H1 (cell line): Measurements from ENCODE around the gene CLN6.

Source experiments
- CHD1 ChIP-seq: IDR thresholded peaks from 2 replicates; pipeline ENCODE4 v1.6.1; 2012; ENCODE audit warnings: low read depth, low read length, improper control_type of control experiment
- CTCF ChIP-seq, 3 experiments: IDR thresholded peaks; 1 replicate in 2 of 3; 2 replicates in 1 of 3; pipeline versions ENCODE4 v1.5.1 to v1.6.1; 2011; ENCODE audit warnings: low read length in 3 of 3, mild to moderate bottlenecking in 3 of 3, inconsistent platforms in 2 of 3, low read depth in 1 of 3, moderate library complexity in 1 of 3; ENCODE audit not compliant: insufficient read depth in 1 of 3; ENCODE audit errors: control extremely low read depth in 1 of 3
- EGR1 ChIP-seq: IDR thresholded peaks from 2 replicates; pipeline ENCODE4 v1.6.1; 2011; ENCODE audit warnings: low read depth, low read length, borderline replicate concordance
- JUN ChIP-seq: IDR thresholded peaks from 2 replicates; pipeline ENCODE4 v1.6.1; 2011; ENCODE audit warnings: low read depth, mild to moderate bottlenecking, improper control_type of control experiment, low read length
- JUND ChIP-seq: IDR thresholded peaks from 2 replicates; pipeline ENCODE4 v1.6.1; 2011; ENCODE audit warnings: mild to moderate bottlenecking, improper control_type of control experiment, low read length
- MAFK ChIP-seq: IDR thresholded peaks from 2 replicates; pipeline ENCODE4 v1.6.1; 2012; ENCODE audit warnings: low read depth, mild to moderate bottlenecking, improper control_type of control experiment, low read length
- MAX ChIP-seq: IDR thresholded peaks from 2 replicates; pipeline ENCODE4 v1.6.1; 2012; ENCODE audit warnings: inconsistent platforms
- POLR2A ChIP-seq, 2 experiments: IDR thresholded peaks; 1 replicate in 1 of 2; 2 replicates in 1 of 2; pipeline ENCODE4 v1.6.1; 2011; ENCODE audit warnings: low read depth in 2 of 2, low read length in 2 of 2, mild to moderate bottlenecking in 2 of 2; ENCODE audit errors: control extremely low read depth in 1 of 2
- RAD21 ChIP-seq, 2 experiments: IDR thresholded peaks in 1 of 2; conservative IDR thresholded peaks in 1 of 2; 2 replicates each; pipeline ENCODE4 v1.6.1; 2011; ENCODE audit warnings: low read depth in 2 of 2, low read length in 2 of 2, improper control_type of control experiment in 1 of 2, inconsistent platforms in 1 of 2, mild to moderate bottlenecking in 1 of 2, moderate library complexity in 1 of 2
- SP1 ChIP-seq: IDR thresholded peaks from 2 replicates; pipeline ENCODE4 v1.6.1; 2011; ENCODE audit warnings: low read depth, low read length
- SP4 ChIP-seq: IDR thresholded peaks from 2 replicates; pipeline ENCODE4 v1.6.1; 2012; ENCODE audit warnings: low read length, inconsistent platforms
- SRF ChIP-seq: IDR thresholded peaks from 2 replicates; pipeline ENCODE4 v1.6.1; 2011; ENCODE audit warnings: mild to moderate bottlenecking, low read depth, low read length, moderate library complexity
- TAF1 ChIP-seq: IDR thresholded peaks from 2 replicates; pipeline ENCODE4 v1.6.1; 2011; ENCODE audit warnings: mild to moderate bottlenecking, low read depth, low read length

- TF ChIP-seq CTCF (IDR thresholded peaks at IDR 0.05; ENCODE audit: control extremely low read depth in 1 of 3, insufficient read depth in 1 of 3, low read depth in 1 of 3, low read length in 3 of 3) (no peak), MAX (no peak), SRF (no peak), JUN (no peak), SP1 (no peak), SP4 (no peak), RAD21 (IDR thresholded peaks at IDR 0.05 in 1 of 2, conservative IDR thresholded peaks at IDR 0.05 in 1 of 2; ENCODE audit: low read depth in 2 of 2, low read length in 2 of 2) (no peak), POLR2A (IDR thresholded peaks at IDR 0.05; ENCODE audit: control extremely low read depth in 1 of 2, low read depth in 2 of 2, low read length in 2 of 2) (no peak), MAFK (no peak), CHD1 (no peak), EGR1 (no peak), TAF1 (no peak), JUND (no peak)
Measured at GRCh38 chr15:68231102-68231818, 1.7 kb upstream of the CLN6 start.
